H9 (cell line): ENCODE measurements around the gene CHN2. TPM values are rescaled to one million over a fixed set of nuclear protein-coding genes. Genes with fewer than 3 reads are reported as not detected.

Source experiments
- DNase-seq: peaks from one replicate; pipeline ENCODE4 v3.0.0-alpha.2; 2017
- H2AFZ ChIP-seq: one replicate; pipeline ENCODE4 v1.6.1; 2013; ENCODE audit warnings: mild to moderate bottlenecking, low read length, control low read depth, moderate library complexity
- H2AK5ac ChIP-seq: 2 replicates; pipeline ENCODE4 v1.6.1; 2013; ENCODE audit warnings: low read length, control low read depth, mixed read lengths; ENCODE audit not compliant: insufficient read length
- H2BK120ac ChIP-seq: one replicate; pipeline ENCODE4 v1.6.1; 2013; ENCODE audit warnings: low read depth, mild to moderate bottlenecking, low read length, control low read depth, inconsistent platforms; ENCODE audit not compliant: poor library complexity, severe bottlenecking
- H2BK12ac ChIP-seq: 2 replicates; pipeline ENCODE4 v1.6.1; 2013; ENCODE audit warnings: low read length, control low read depth, mixed read lengths, low read depth; ENCODE audit not compliant: insufficient read length
- H2BK15ac ChIP-seq: 2 replicates; pipeline ENCODE4 v1.6.1; 2013; ENCODE audit warnings: low read depth, low read length, control low read depth
- H2BK20ac ChIP-seq: one replicate; pipeline ENCODE4 v1.6.1; 2013; ENCODE audit warnings: low read depth, mild to moderate bottlenecking, low read length, control low read depth, inconsistent platforms; ENCODE audit not compliant: poor library complexity, severe bottlenecking
- H2BK5ac ChIP-seq: 2 replicates; pipeline ENCODE4 v1.6.1; 2013; ENCODE audit warnings: low read length, control low read depth, mixed read lengths; ENCODE audit not compliant: insufficient read length
- H3K14ac ChIP-seq: 2 replicates; pipeline ENCODE4 v1.6.1; 2013; ENCODE audit warnings: low read length, control low read depth; ENCODE audit not compliant: insufficient read depth
- H3K18ac ChIP-seq: 2 replicates; pipeline ENCODE4 v1.6.1; 2013; ENCODE audit warnings: low read depth, mild to moderate bottlenecking, mixed read lengths, low read length, control low read depth; ENCODE audit not compliant: insufficient read length
- H3K23ac ChIP-seq: 2 replicates; pipeline ENCODE4 v1.6.1; 2013; ENCODE audit warnings: low read length, control low read depth, mixed read lengths, low read depth; ENCODE audit not compliant: insufficient read length
- H3K23me2 ChIP-seq: 2 replicates; pipeline ENCODE4 v1.6.1; 2013; ENCODE audit warnings: low read depth, mild to moderate bottlenecking, mixed read lengths, low read length, control low read depth; ENCODE audit not compliant: insufficient read length, poor library complexity, severe bottlenecking
- H3K27ac ChIP-seq: 2 replicates; pipeline ENCODE4 v1.5.1; 2013; ENCODE audit warnings: low read length, control low read depth, mixed read lengths, low read depth; ENCODE audit not compliant: insufficient read length
- H3K27me3 ChIP-seq: 2 replicates; pipeline ENCODE4 v1.6.1; 2013; ENCODE audit warnings: low read length, control low read depth, inconsistent platforms; ENCODE audit not compliant: insufficient read depth
- H3K4ac ChIP-seq: 2 replicates; pipeline ENCODE4 v1.6.1; 2013; ENCODE audit warnings: low read depth, mild to moderate bottlenecking, control low read depth, inconsistent platforms, low read length, moderate library complexity
- H3K4me1 ChIP-seq: 2 replicates; pipeline ENCODE4 v1.6.1; 2013; ENCODE audit warnings: low read length, control low read depth, inconsistent platforms; ENCODE audit not compliant: insufficient read depth
- H3K4me2 ChIP-seq: 2 replicates; pipeline ENCODE4 v1.6.1; 2013; ENCODE audit warnings: low read length, control low read depth, mixed read lengths; ENCODE audit not compliant: insufficient read length, insufficient read depth
- H3K56ac ChIP-seq: 2 replicates; pipeline ENCODE4 v1.6.1; 2013; ENCODE audit warnings: low read depth, mild to moderate bottlenecking, mixed read lengths, low read length, control low read depth; ENCODE audit not compliant: insufficient read length
- H3K79me1 ChIP-seq: 2 replicates; pipeline ENCODE4 v1.6.1; 2013; ENCODE audit warnings: low read depth, mild to moderate bottlenecking, moderate library complexity, low read length, control low read depth, inconsistent platforms; ENCODE audit not compliant: insufficient read depth, poor library complexity, severe bottlenecking
- H3K79me2 ChIP-seq: 2 replicates; pipeline ENCODE4 v1.6.1; 2013; ENCODE audit warnings: low read length, control low read depth, inconsistent platforms; ENCODE audit not compliant: insufficient read depth
- H3K9ac ChIP-seq: 2 replicates; pipeline ENCODE4 v1.6.1; 2013; ENCODE audit warnings: low read length, control low read depth, mixed read lengths; ENCODE audit not compliant: insufficient read length; ENCODE audit errors: extremely low read depth
- H3K9me3 ChIP-seq: one replicate; pipeline ENCODE4 v1.6.1; 2013; ENCODE audit warnings: low read depth, low read length, inconsistent platforms; ENCODE audit not compliant: control insufficient read depth
- H3T11ph ChIP-seq: one replicate; pipeline ENCODE4 v1.6.1; 2013; ENCODE audit warnings: mild to moderate bottlenecking, low read length, control low read depth, inconsistent platforms
- H4K20me1 ChIP-seq: one replicate; pipeline ENCODE4 v1.6.1; 2013; ENCODE audit not compliant: control insufficient read depth, insufficient read length, insufficient read depth
- H4K5ac ChIP-seq: 2 replicates; pipeline ENCODE4 v1.6.1; 2013; ENCODE audit warnings: low read depth, mild to moderate bottlenecking, mixed read lengths, low read length, control low read depth; ENCODE audit not compliant: insufficient read length
- H4K8ac ChIP-seq: replicated peaks from 2 replicates; pipeline ENCODE4 v1.6.1; 2013; ENCODE audit warnings: low read length, control low read depth, mixed read lengths, low read depth; ENCODE audit not compliant: insufficient read length
- H4K91ac ChIP-seq: 2 replicates; pipeline ENCODE4 v1.6.1; 2013; ENCODE audit warnings: low read depth, mild to moderate bottlenecking, moderate library complexity, mixed read lengths, low read length, control low read depth; ENCODE audit not compliant: insufficient read length
- H3K27ac Mint-ChIP-seq, 3 experiments: 2 replicates in 2 of 3; 3 replicates in 1 of 3; pipeline ENCODE4 v1.8.0; 2020 to 2021; ENCODE audit warnings: mixed read lengths in 3 of 3, mild to moderate bottlenecking in 1 of 3, moderate library complexity in 1 of 3
- H3K27me3 Mint-ChIP-seq: 2 replicates; pipeline ENCODE4 v1.8.0; 2021; ENCODE audit warnings: low read depth, mild to moderate bottlenecking, moderate library complexity, mixed read lengths
- H3K36me3 Mint-ChIP-seq, 3 experiments: 2 replicates in 2 of 3; 3 replicates in 1 of 3; pipeline ENCODE4 v1.8.0; 2020 to 2021; ENCODE audit warnings: low read depth in 3 of 3, mixed read lengths in 3 of 3; ENCODE audit not compliant: insufficient read depth in 1 of 3
- H3K4me1 Mint-ChIP-seq, 2 experiments: 2 replicates each; pipeline ENCODE4 v1.8.0; 2020; ENCODE audit warnings: mixed read lengths in 2 of 2
- H3K4me3 Mint-ChIP-seq, 2 experiments: 2 replicates in 1 of 2; 3 replicates in 1 of 2; pipeline ENCODE4 v1.8.0; 2020 to 2021; ENCODE audit warnings: mild to moderate bottlenecking in 2 of 2, mixed read lengths in 2 of 2, moderate library complexity in 1 of 2
- H3K9me3 Mint-ChIP-seq, 2 experiments: 2 replicates in 1 of 2; 3 replicates in 1 of 2; pipeline ENCODE4 v1.8.0; 2020; ENCODE audit warnings: mild to moderate bottlenecking in 2 of 2, mixed read lengths in 2 of 2, moderate library complexity in 1 of 2
- CTCF ChIP-seq: fragments of 200-600 bp; sonication (generic); conservative IDR thresholded peaks from 3 replicates; pipeline ENCODE4 v1.8.0; 2021; ENCODE audit warnings: antibody characterized with exemption, mild to moderate bottlenecking
- WGBS: extraction: QIAGEN DNeasy Blood & Tissue Kit; methylation state at CpG from one replicate; pipeline ENCODE4 v1.1.7; 2013; ENCODE audit warnings: missing lambda C conversion rate, low lambda C conversion rate, mixed read lengths; ENCODE audit not compliant: insufficient read length; ENCODE audit errors: extremely low coverage; 5-methylcytosine and 5-hydroxymethylcytosine counted together
- total RNA-seq: library from RNA; stranded (reverse); gene quantifications from 2 replicates; pipeline ENCODE4 v1.2.1, GENCODE V29; 2021

CHN2 gene
- total RNA-seq, 1 experiment from 2014 or later, result 3.3 TPM

GRCh38 chr7:29430279-29430949, 235.8 kb downstream of the CHN2 start:
- Mint-ChIP-seq H3K4me1 (peaks cover 10 to 12% of the 10 kb centered on the region in 2 experiments), H3K27me3 (no peaks in the 10 kb centered on the region; the same call in 1 of the 2 replicates)
- H2BK120ac ChIP-seq, result no peak overlapping the region

More at GRCh38 chr7:29430279-29430949, 235.8 kb downstream of the CHN2 start:
- Histone ChIP-seq H4K20me1 (no peaks in the 10 kb centered on the region), H3K14ac (no peak overlapping the region), H3K56ac (no peak overlapping the region), H3K9ac (no peak overlapping the region), H3K4me2 (no peak overlapping the region), H2AK5ac (no peak overlapping the region), H2BK12ac (no peak overlapping the region), H3K4ac (no peak overlapping the region), H4K8ac (no peak overlapping the region), H3K23me2 (no peaks in the 10 kb centered on the region), H3K27me3 (no peaks in the 10 kb centered on the region), H4K91ac (no peak overlapping the region), H3T11ph (no peak overlapping the region), H3K79me1 (no peaks in the 10 kb centered on the region), H3K23ac (no peak overlapping the region), H4K5ac (no peak overlapping the region), H3K4me1 (no peaks in the 10 kb centered on the region), H2BK15ac (no peak overlapping the region), H3K9me3 (no peaks in the 10 kb centered on the region), H2BK5ac (no peak overlapping the region), H3K18ac (no peak overlapping the region), H3K79me2 (no peaks in the 10 kb centered on the region), H2AFZ (no peak overlapping the region), H2BK20ac (no peak overlapping the region), H3K27ac (no peak overlapping the region)
- Mint-ChIP-seq H3K4me3 (no peak overlapping the region), H3K36me3 (no peaks in the 10 kb centered on the region), H3K27ac (no peak overlapping the region), H3K9me3 (no peaks in the 10 kb centered on the region)
- no CpG with 5 or more reads among the region's 8 CpGs for WGBS
- DNase-seq, result no peak
- TF ChIP-seq CTCF, result no peak
